ENCODE data around the gene IFT25.
A peak's percentile ranks its signal among the peaks of the same experiment; 100 is the strongest.

Gene IFT25

DNA sequence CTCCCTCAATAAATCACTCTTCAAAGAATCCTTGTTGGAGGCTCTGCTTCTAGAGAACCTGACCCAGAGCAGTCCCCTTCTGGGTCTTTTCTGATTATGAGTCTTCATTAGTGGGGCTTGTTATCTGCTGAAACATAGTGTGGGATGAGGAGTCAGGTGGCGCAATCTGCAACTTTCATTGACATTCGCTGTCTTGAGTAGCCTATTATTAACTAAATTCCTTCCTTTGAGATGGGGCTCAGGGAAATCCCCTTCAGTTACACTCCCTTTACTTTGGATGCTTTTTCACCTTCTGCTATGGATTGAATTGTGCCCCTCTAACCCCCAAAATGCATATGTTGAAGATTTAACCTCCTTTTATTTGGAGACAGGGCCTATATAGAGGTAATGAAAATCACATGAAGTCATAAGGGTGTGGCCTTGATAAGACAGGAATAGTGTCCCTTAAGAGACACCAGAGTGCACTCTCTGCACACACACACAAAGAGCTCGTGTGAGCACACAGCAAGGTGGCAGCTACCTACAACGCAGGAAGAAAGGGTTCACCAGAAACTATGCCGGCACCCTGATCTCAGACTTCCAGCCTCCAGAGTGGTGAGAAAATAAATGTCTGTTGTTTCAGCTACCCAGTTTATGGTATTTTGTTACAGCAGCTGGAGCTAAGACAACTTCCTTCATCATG, 32.0 kb downstream of the IFT25 start:
- ChIA-PET CTCF (interaction anchor here (1.0 to 1.7 kb wide), 3 partner anchors 35 to 360 kb away, joined by 3 to 5 read pairs (median 3); no protein-coding TSS in a partner anchor), POLR2A (no interaction called here)
- H3K4me3 ChIP-seq (ENCODE audit: low read depth, low read length): no peak overlapping the region
- TF ChIP-seq KLF9 (tag by site-specific recombination; IDR thresholded peaks at IDR 0.05; ENCODE audit: low read depth) (no peak), ZNF16 (tag by site-specific recombination; IDR thresholded peaks at IDR 0.05; ENCODE audit: low read depth) (no peak), ZNF248 (tag by site-specific recombination; IDR thresholded peaks at IDR 0.05) (no peak), ZNF404 (tag by site-specific recombination; IDR thresholded peaks at IDR 0.05) (no peak), SP3 (tag by site-specific recombination; IDR thresholded peaks at IDR 0.05) (no peak), ZNF529 (tag by site-specific recombination; IDR thresholded peaks at IDR 0.05; ENCODE audit: insufficient replicate concordance) (no peak), ZNF654 (tag by site-specific recombination; IDR thresholded peaks at IDR 0.05; ENCODE audit: low read depth) (0 out of 2 replicates have a peak, but pooled peaks have one; percentile 10), GLIS1 (tag by site-specific recombination; IDR thresholded peaks at IDR 0.05) (peak; percentile 14; the same call in 1 of the 2 replicates), SP7 (tag by site-specific recombination; IDR thresholded peaks at IDR 0.05) (peak; percentile 33; the same call in 1 of the 2 replicates)
- H3K9me3 ChIP-seq (ENCODE audit: control insufficient read depth, insufficient read depth, low read depth, low read length): no peaks in the 10 kb centered on the region
- H3K27ac ChIP-seq (ENCODE audit: extremely low read depth, low read depth, low read length): no peak overlapping the region
- no peaks in the 10 kb centered on the region for H3K4me1 ChIP-seq (ENCODE audit: control insufficient read depth, insufficient read depth, low read length)
- peaks cover 0 to 31% of the 10 kb centered on the region in 2 experiments; a peak in 1 of 3 replicates for H3K36me3 ChIP-seq (ENCODE audit: control insufficient read depth in 2 of 2, insufficient read depth in 1 of 2, low read length in 2 of 2)

DNA sequence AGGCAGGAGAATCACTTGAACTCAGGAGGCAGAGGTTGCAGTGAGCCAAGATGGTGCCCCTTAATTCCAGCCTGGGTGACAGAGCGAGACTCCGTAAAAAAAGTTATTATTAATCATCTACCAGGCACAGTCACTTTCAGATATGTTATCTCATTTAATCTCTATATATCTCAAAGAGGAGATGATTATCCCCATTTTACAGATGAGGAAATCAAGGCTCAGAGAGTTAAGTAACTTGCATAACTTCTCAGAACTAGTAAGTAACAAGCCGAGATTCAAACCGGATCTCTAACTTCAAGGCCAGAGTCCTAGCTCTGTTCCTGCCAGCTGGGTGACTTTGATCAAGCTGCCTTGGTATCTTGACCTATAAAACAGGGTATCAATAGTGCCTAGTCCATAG, 34.1 kb downstream of the IFT25 start:
- peaks cover 0 to 24% of the 10 kb centered on the region in 2 experiments; a peak in 1 of 3 replicates for H3K36me3 ChIP-seq (ENCODE audit: control insufficient read depth in 2 of 2, insufficient read depth in 1 of 2, low read length in 2 of 2)
- H3K27ac ChIP-seq (ENCODE audit: extremely low read depth, low read depth, low read length): no peak overlapping the region
- CTCF ChIA-PET: interaction anchor here (1.1 kb wide), 1 partner anchor 47 kb away, joined by 3 read pairs; no protein-coding TSS in a partner anchor
- no peaks in the 10 kb centered on the region for H3K9me3 ChIP-seq (ENCODE audit: control insufficient read depth, insufficient read depth, low read depth, low read length)
- no peak overlapping the region for H3K4me3 ChIP-seq (ENCODE audit: low read depth, low read length)
- H3K4me1 ChIP-seq (ENCODE audit: control insufficient read depth, insufficient read depth, low read length): no peaks in the 10 kb centered on the region
- POLR2A ChIA-PET: no interaction called here
- TF ChIP-seq BCL11B (tag by site-specific recombination; IDR thresholded peaks at IDR 0.05; ENCODE audit: low read depth) (no peak), ZNF404 (tag by site-specific recombination; IDR thresholded peaks at IDR 0.05) (no peak), ZNF48 (tag by site-specific recombination; IDR thresholded peaks at IDR 0.05) (no peak), GLIS2 (tag by site-specific recombination; IDR thresholded peaks at IDR 0.05) (no peak), TCF7L2 (IDR thresholded peaks at IDR 0.05; ENCODE audit: borderline replicate concordance, low read depth, low read length) (no peak), ZNF558 (tag by site-specific recombination; IDR thresholded peaks at IDR 0.05) (no peak)
- TF ChIP-seq, protein P1, sequence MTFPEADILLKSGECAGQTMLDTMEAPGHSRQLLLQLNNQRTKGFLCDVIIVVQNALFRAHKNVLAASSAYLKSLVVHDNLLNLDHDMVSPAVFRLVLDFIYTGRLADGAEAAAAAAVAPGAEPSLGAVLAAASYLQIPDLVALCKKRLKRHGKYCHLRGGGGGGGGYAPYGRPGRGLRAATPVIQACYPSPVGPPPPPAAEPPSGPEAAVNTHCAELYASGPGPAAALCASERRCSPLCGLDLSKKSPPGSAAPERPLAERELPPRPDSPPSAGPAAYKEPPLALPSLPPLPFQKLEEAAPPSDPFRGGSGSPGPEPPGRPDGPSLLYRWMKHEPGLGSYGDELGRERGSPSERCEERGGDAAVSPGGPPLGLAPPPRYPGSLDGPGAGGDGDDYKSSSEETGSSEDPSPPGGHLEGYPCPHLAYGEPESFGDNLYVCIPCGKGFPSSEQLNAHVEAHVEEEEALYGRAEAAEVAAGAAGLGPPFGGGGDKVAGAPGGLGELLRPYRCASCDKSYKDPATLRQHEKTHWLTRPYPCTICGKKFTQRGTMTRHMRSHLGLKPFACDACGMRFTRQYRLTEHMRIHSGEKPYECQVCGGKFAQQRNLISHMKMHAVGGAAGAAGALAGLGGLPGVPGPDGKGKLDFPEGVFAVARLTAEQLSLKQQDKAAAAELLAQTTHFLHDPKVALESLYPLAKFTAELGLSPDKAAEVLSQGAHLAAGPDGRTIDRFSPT (tag by site-specific recombination; IDR thresholded peaks at IDR 0.05): no peak
- TF ChIP-seq, protein P2, sequence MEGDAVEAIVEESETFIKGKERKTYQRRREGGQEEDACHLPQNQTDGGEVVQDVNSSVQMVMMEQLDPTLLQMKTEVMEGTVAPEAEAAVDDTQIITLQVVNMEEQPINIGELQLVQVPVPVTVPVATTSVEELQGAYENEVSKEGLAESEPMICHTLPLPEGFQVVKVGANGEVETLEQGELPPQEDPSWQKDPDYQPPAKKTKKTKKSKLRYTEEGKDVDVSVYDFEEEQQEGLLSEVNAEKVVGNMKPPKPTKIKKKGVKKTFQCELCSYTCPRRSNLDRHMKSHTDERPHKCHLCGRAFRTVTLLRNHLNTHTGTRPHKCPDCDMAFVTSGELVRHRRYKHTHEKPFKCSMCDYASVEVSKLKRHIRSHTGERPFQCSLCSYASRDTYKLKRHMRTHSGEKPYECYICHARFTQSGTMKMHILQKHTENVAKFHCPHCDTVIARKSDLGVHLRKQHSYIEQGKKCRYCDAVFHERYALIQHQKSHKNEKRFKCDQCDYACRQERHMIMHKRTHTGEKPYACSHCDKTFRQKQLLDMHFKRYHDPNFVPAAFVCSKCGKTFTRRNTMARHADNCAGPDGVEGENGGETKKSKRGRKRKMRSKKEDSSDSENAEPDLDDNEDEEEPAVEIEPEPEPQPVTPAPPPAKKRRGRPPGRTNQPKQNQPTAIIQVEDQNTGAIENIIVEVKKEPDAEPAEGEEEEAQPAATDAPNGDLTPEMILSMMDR (tag by site-specific recombination; IDR thresholded peaks at IDR 0.05): no peak
- TF ChIP-seq, protein P3, sequence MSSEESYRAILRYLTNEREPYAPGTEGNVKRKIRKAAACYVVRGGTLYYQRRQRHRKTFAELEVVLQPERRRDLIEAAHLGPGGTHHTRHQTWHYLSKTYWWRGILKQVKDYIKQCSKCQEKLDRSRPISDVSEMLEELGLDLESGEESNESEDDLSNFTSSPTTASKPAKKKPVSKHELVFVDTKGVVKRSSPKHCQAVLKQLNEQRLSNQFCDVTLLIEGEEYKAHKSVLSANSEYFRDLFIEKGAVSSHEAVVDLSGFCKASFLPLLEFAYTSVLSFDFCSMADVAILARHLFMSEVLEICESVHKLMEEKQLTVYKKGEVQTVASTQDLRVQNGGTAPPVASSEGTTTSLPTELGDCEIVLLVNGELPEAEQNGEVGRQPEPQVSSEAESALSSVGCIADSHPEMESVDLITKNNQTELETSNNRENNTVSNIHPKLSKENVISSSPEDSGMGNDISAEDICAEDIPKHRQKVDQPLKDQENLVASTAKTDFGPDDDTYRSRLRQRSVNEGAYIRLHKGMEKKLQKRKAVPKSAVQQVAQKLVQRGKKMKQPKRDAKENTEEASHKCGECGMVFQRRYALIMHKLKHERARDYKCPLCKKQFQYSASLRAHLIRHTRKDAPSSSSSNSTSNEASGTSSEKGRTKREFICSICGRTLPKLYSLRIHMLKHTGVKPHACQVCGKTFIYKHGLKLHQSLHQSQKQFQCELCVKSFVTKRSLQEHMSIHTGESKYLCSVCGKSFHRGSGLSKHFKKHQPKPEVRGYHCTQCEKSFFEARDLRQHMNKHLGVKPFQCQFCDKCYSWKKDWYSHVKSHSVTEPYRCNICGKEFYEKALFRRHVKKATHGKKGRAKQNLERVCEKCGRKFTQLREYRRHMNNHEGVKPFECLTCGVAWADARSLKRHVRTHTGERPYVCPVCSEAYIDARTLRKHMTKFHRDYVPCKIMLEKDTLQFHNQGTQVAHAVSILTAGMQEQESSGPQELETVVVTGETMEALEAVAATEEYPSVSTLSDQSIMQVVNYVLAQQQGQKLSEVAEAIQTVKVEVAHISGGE (tag by site-specific recombination; conservative IDR thresholded peaks at IDR 0.05; ENCODE audit: low read depth): no peak
- TF ChIP-seq, protein P4, sequence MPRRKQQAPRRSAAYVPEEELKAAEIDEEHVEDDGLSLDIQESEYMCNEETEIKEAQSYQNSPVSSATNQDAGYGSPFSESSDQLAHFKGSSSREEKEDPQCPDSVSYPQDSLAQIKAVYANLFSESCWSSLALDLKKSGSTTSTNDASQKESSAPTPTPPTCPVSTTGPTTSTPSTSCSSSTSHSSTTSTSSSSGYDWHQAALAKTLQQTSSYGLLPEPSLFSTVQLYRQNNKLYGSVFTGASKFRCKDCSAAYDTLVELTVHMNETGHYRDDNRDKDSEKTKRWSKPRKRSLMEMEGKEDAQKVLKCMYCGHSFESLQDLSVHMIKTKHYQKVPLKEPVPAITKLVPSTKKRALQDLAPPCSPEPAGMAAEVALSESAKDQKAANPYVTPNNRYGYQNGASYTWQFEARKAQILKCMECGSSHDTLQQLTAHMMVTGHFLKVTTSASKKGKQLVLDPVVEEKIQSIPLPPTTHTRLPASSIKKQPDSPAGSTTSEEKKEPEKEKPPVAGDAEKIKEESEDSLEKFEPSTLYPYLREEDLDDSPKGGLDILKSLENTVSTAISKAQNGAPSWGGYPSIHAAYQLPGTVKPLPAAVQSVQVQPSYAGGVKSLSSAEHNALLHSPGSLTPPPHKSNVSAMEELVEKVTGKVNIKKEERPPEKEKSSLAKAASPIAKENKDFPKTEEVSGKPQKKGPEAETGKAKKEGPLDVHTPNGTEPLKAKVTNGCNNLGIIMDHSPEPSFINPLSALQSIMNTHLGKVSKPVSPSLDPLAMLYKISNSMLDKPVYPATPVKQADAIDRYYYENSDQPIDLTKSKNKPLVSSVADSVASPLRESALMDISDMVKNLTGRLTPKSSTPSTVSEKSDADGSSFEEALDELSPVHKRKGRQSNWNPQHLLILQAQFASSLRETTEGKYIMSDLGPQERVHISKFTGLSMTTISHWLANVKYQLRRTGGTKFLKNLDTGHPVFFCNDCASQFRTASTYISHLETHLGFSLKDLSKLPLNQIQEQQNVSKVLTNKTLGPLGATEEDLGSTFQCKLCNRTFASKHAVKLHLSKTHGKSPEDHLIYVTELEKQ (tag by site-specific recombination; IDR thresholded peaks at IDR 0.05; ENCODE audit: borderline replicate concordance): no peak

All from HEK293 (cell line).